Temporal lobe (tissue), 2 donors: ENCODE results near the gene RILPL1. TPM values are rescaled to one million over a fixed set of nuclear protein-coding genes. Genes with fewer than 3 reads are reported as not detected.

Experiments used
- small RNA-seq: library from RNA; depleted of rRNA; stranded (forward); fragments of <200 nt; gene quantifications from one replicate; pipeline ENCODE3, GENCODE V24; 2014; ENCODE audit warnings: low replicate concordance
- total RNA-seq: library from RNA; depleted of rRNA; stranded (reverse); fragments of >200 nt; gene quantifications from one replicate; pipeline ENCODE4 v1.2.3, GENCODE V29; 2014

RILPL1 gene
- total RNA-seq, 1 donor from 2014 or later: 4.2 TPM

Small RNA genes lying within 50 kb of the gene (small RNA-seq; reads per million reads assigned to genes)
- gene AC145423.2 (not detected), gene MIR3908 (not detected)

Other genes starting within 250 kb of the RILPL1 start
- 40.1 TPM for gene SBNO1, start 168.9 kb downstream of the RILPL1 start, total RNA-seq
- gene KMT5A, start 149.6 kb downstream of the RILPL1 start, total RNA-seq: 22.6 TPM
- 0.74 TPM for gene RILPL2, start 97.0 kb downstream of the RILPL1 start, total RNA-seq
- 15.2 TPM for gene SNRNP35, start 75.6 kb downstream of the RILPL1 start, total RNA-seq
- 141 TPM for gene TMED2, start 50.8 kb upstream of the RILPL1 start, total RNA-seq
- gene DDX55, start 68.4 kb upstream of the RILPL1 start, total RNA-seq: 16.7 TPM
- gene EIF2B1, start 100.0 kb upstream of the RILPL1 start, total RNA-seq: 31.2 TPM
- 23.8 TPM for gene GTF2H3, start 100.1 kb upstream of the RILPL1 start, total RNA-seq
- 29.5 TPM for gene TCTN2, start 137.4 kb upstream of the RILPL1 start, total RNA-seq
- gene ATP6V0A2, start 178.6 kb upstream of the RILPL1 start, total RNA-seq: 23.6 TPM
- 23.8 TPM for gene DNAH10, start 228.6 kb upstream of the RILPL1 start, total RNA-seq